Activated T-cell treated with anti-CD3 and anti-CD28 coated beads for 48 hours (primary cell): ENCODE measurements around the gene SMIM38.

Experiments
- DNase-seq: peaks from one replicate; pipeline ENCODE4 v3.0.0-alpha.2; 2020; ENCODE audit warnings: low read depth

The SMIM38 gene

GRCh38 chr11:69180726-69181125 is 25.0 kb downstream of the SMIM38 start:
- DNase-seq: no peak

- no peak for DNase-seq
Measured at GRCh38 chr11:69183613-69184012, 27.9 kb downstream of the SMIM38 start.

- no peak for DNase-seq
Measured at GRCh38 chr11:69186316-69187260, 30.9 kb downstream of the SMIM38 start.

- DNase-seq: no peak
Measured at GRCh38 chr11:69187540-69188065, 31.9 kb downstream of the SMIM38 start.

- DNase-seq: no peak
Measured at GRCh38 chr11:69189059-69189458, 33.3 kb downstream of the SMIM38 start.

- no peak for DNase-seq
Measured at GRCh38 chr11:69190796-69191536, 35.2 kb downstream of the SMIM38 start.

- DNase-seq: no peak
Measured at GRCh38 chr11:69192301-69192721, 36.6 kb downstream of the SMIM38 start.

- DNase-seq: no peak
Measured at GRCh38 chr11:69193151-69193550, 37.4 kb downstream of the SMIM38 start.

- no peak for DNase-seq
Measured at GRCh38 chr11:69193629-69194028, 37.9 kb downstream of the SMIM38 start.

GRCh38 chr11:69194396-69194795 is 38.7 kb downstream of the SMIM38 start:
- DNase-seq: no peak

- DNase-seq: no peak
Measured at GRCh38 chr11:69194956-69195355, 39.2 kb downstream of the SMIM38 start.

- DNase-seq: no peak
Measured at GRCh38 chr11:69195824-69196782, 40.4 kb downstream of the SMIM38 start.

GRCh38 chr11:69196783-69197169 is 41.0 kb downstream of the SMIM38 start:
- DNase-seq: no peak

- no peak for DNase-seq
Measured at GRCh38 chr11:69198891-69199582, 43.3 kb downstream of the SMIM38 start.

GRCh38 chr11:69199583-69200315 is 44.0 kb downstream of the SMIM38 start:
- DNase-seq: no peak

GRCh38 chr11:69200331-69201065 is 44.8 kb downstream of the SMIM38 start:
- DNase-seq: no peak

GRCh38 chr11:69201066-69201365 is 45.3 kb downstream of the SMIM38 start:
- no peak for DNase-seq

- DNase-seq: no peak
Measured at GRCh38 chr11:69201764-69202370, 46.1 kb downstream of the SMIM38 start.

GRCh38 chr11:69202511-69203221 is 46.9 kb downstream of the SMIM38 start:
- no peak for DNase-seq
